Left lobe of liver (tissue), 2 donors: ENCODE results near the gene CDC25B. TPM values are rescaled to one million over a fixed set of nuclear protein-coding genes. Genes with fewer than 3 reads are reported as not detected.

Source experiments
- ATAC-seq: fragments of 200-7000 bp; cut with Tn5 transposase; one replicate; pipeline ENCODE4 v1.9.1; 2020; ENCODE audit warnings: mild to moderate bottlenecking, moderate library complexity
- DNase-seq: peaks from one replicate; pipeline ENCODE4 v3.0.0-alpha.2; 2020; ENCODE audit warnings: low spot score
- total RNA-seq: library from RNA; stranded (reverse); gene quantifications from one replicate; pipeline ENCODE4 v1.2.1, GENCODE V29; 2021
- donor health status: DM: no; HTN: no; CAD: no; lungs with moderate emphysema.
- donor health status: DM: no; HTN: yes; CAD: no.

Gene CDC25B
- 12.4 TPM for total RNA-seq

GRCh38 chr20:3795511-3796468 is at the start of gene CDC25B:
CDC25B (plus strand) TSS chr20:3796310; CDS start chr20:3796532, 222 bp downstream.
- DNase-seq (peak; percentile 93), ATAC-seq (peak; percentile 91)

GRCh38 chr20:3747471-3747870 is 48.6 kb upstream of the CDC25B start:
- no peak for ATAC-seq
- DNase-seq, result no peak

- ATAC-seq (no peak), DNase-seq (no peak)
Measured at GRCh38 chr20:3748073-3748472, 48.0 kb upstream of the CDC25B start.

- no peak for ATAC-seq
- DNase-seq, result no peak
Measured at GRCh38 chr20:3749087-3749688, 46.9 kb upstream of the CDC25B start.

GRCh38 chr20:3749689-3750531 is 46.2 kb upstream of the CDC25B start:
- DNase-seq (no peak), ATAC-seq (peak; percentile 9)

GRCh38 chr20:3751305-3751674 is 44.8 kb upstream of the CDC25B start:
- DNase-seq (no peak), ATAC-seq (no peak)

GRCh38 chr20:3751675-3752385 is 44.3 kb upstream of the CDC25B start:
- DNase-seq (peak; percentile 72), ATAC-seq (peak; percentile 73)

- ATAC-seq, result peak; percentile 55
- DNase-seq, result no peak
Measured at GRCh38 chr20:3752386-3752759, 43.7 kb upstream of the CDC25B start.

GRCh38 chr20:3753098-3753497 is 43.0 kb upstream of the CDC25B start:
- ATAC-seq (peak; percentile 63), DNase-seq (no peak)

GRCh38 chr20:3753501-3754275 is 42.4 kb upstream of the CDC25B start:
- DNase-seq (no peak), ATAC-seq (no peak)

GRCh38 chr20:3754276-3754630 is 41.9 kb upstream of the CDC25B start:
- DNase-seq (no peak), ATAC-seq (no peak)

- ATAC-seq, result no peak
- DNase-seq, result no peak
Measured at GRCh38 chr20:3755269-3755668, 40.8 kb upstream of the CDC25B start.

GRCh38 chr20:3755814-3756480 is 40.2 kb upstream of the CDC25B start:
- ATAC-seq (peak; percentile 31), DNase-seq (no peak)

- no peak for DNase-seq
Measured at GRCh38 chr20:3757268-3757667, 38.8 kb upstream of the CDC25B start.

GRCh38 chr20:3758566-3758965 is 37.5 kb upstream of the CDC25B start:
- no peak for ATAC-seq

More at GRCh38 chr20:3757268-3757667, 38.8 kb upstream of the CDC25B start:
- no peak for ATAC-seq

GRCh38 chr20:3759316-3759823 is 36.7 kb upstream of the CDC25B start:
- no peak for ATAC-seq
- DNase-seq, result no peak

More at GRCh38 chr20:3758566-3758965, 37.5 kb upstream of the CDC25B start:
- DNase-seq, result no peak

- ATAC-seq (no peak), DNase-seq (no peak)
Measured at GRCh38 chr20:3759884-3760283, 36.2 kb upstream of the CDC25B start.

GRCh38 chr20:3760655-3761348 is 35.3 kb upstream of the CDC25B start:
- DNase-seq, result no peak
- no peak for ATAC-seq
